ENCODE measurements around the gene BORCS5. TPM values are rescaled to one million over a fixed set of nuclear protein-coding genes. Genes with fewer than 3 reads are reported as not detected.

The BORCS5 gene
- total and polyA plus RNA-seq, 2 experiments from 2014 or later = 7.7 to 14.1 TPM

DNA sequence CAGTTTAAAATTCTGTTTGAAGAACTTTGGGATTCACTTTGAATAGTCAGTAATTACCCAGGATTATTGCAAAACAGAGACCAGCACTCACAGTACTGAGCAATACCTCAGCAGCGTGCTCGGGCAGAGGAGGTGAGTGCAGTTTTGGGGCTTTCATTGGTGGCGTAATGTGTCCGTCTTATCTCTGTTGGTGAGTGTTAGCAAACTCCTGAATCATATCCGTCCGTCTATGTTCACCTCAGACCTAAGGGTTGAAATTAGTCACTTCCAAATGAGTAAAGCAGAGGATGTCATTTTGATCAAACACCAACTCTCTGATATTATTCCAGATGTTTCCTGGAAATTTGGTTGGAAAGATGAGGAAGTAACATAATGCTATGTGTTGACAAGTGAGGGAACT, 82.8 kb downstream of the BORCS5 start:
- Histone ChIP-seq H3F3A (ENCODE audit: insufficient read depth) (peaks cover 18% of the 10 kb centered on the region; the same call in 1 of the 2 replicates), H3K27me3 (replicated peaks; ENCODE audit: insufficient read depth) (no peaks in the 10 kb centered on the region), H2AFZ (no peak overlapping the region), H4K20me1 (ENCODE audit: insufficient read depth) (no peaks in the 10 kb centered on the region), H3K79me2 (ENCODE audit: insufficient read depth) (no peaks in the 10 kb centered on the region), H3K4me2 (ENCODE audit: unreplicated experiment) (no peak overlapping the region), H3K9me3 (ENCODE audit: low read depth) (no peaks in the 10 kb centered on the region), H3K4me3 (no peak overlapping the region), H3K36me3 (ENCODE audit: low read depth) (0 out of 2 replicates have a peak, but pooled peaks cover 5% of the 10 kb centered on the region), H3K9ac (no peak overlapping the region), H3K4me1 (ENCODE audit: insufficient read depth) (peaks cover 13% of the 10 kb centered on the region), H3K27ac (no peak overlapping the region), H3K9me2 (ENCODE audit: insufficient read depth) (no peaks in the 10 kb centered on the region)
- TF ChIP-seq EZH2phosphoT487 (IDR thresholded peaks at IDR 0.05; ENCODE audit: insufficient read depth, low read depth) (no peak), EZH2 (IDR thresholded peaks at IDR 0.05; ENCODE audit: insufficient read depth, poor library complexity, severe bottlenecking) (no peak)
- 47 to 52% methylated on average over 6 of the region's 6 CpGs for WGBS, 2 experiments (ENCODE audit: low coverage in 1 of 2, low lambda C conversion rate in 2 of 2, missing lambda C conversion rate in 2 of 2)
- in situ Hi-C loops (cut with MboI) = no loop called here
- DNase-seq = peak; percentile 37

DNA sequence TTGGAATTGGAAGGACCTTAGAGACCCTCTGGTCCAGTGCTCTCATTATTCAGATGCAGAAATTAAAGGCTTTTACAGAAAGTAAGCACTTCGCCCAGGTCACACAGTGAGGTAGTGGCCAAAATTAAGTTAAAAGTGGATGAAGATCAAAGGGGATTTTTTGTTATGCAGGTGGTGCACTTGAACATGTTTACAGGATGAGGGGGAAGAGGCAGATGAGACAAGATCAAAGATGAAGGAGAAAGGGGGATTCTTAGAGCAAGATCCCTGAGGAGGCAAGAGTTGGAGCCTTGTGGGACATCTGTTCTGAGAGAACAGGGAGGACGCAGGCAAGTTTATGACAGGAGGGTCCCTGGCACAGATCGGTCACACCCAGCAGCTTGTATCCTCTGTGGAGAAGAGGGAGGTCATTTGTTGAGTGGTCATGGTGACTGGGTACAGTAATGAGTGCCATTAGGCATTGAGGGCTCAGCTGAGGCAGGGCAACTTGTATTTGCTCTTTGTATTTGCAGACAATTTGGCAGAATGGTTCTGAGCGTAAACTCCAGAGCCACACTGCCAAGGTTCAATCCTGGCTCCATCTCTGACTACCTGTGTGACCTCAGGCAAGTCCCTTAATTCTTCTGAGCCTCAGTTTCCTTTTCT, 84.0 kb downstream of the BORCS5 start:
- peaks cover 18% of the 10 kb centered on the region; the same call in 1 of the 2 replicates for H3F3A ChIP-seq (ENCODE audit: insufficient read depth)
- 83 to 87% methylated on average over 4 of the region's 4 CpGs for WGBS, 2 experiments (ENCODE audit: low coverage in 1 of 2, low lambda C conversion rate in 2 of 2, missing lambda C conversion rate in 2 of 2)
- no peak overlapping the region for H3K27ac ChIP-seq
- H3K9me3 ChIP-seq (ENCODE audit: low read depth) = no peaks in the 10 kb centered on the region
- no peaks in the 10 kb centered on the region for H4K20me1 ChIP-seq (ENCODE audit: insufficient read depth)
- in situ Hi-C loops (cut with MboI) = no loop called here
- no peak for DNase-seq
- no peaks in the 10 kb centered on the region for H3K27me3 ChIP-seq (replicated peaks; ENCODE audit: insufficient read depth)
- H3K9me2 ChIP-seq (ENCODE audit: insufficient read depth) = no peaks in the 10 kb centered on the region
- H2AFZ ChIP-seq = no peak overlapping the region
- H3K4me1 ChIP-seq (ENCODE audit: insufficient read depth) = peaks cover 13% of the 10 kb centered on the region
- H3K9ac ChIP-seq = no peak overlapping the region
- no peaks in the 10 kb centered on the region for H3K79me2 ChIP-seq (ENCODE audit: insufficient read depth)
- 0 out of 2 replicates have a peak, but pooled peaks cover 5% of the 10 kb centered on the region for H3K36me3 ChIP-seq (ENCODE audit: low read depth)
- H3K4me3 ChIP-seq = no peak overlapping the region
- no peak overlapping the region for H3K4me2 ChIP-seq (ENCODE audit: unreplicated experiment)
- TF ChIP-seq EZH2 (IDR thresholded peaks at IDR 0.05; ENCODE audit: insufficient read depth, poor library complexity, severe bottlenecking) (no peak), EZH2phosphoT487 (IDR thresholded peaks at IDR 0.05; ENCODE audit: insufficient read depth, low read depth) (no peak)

GRCh38 chr12:12441429-12441807, 84.5 kb downstream of the BORCS5 start:
- peaks cover 13% of the 10 kb centered on the region for H3K4me1 ChIP-seq (ENCODE audit: insufficient read depth)
- H4K20me1 ChIP-seq (ENCODE audit: insufficient read depth) = no peaks in the 10 kb centered on the region
- H3K9me3 ChIP-seq (ENCODE audit: low read depth) = no peaks in the 10 kb centered on the region
- no peak overlapping the region for H3K9ac ChIP-seq
- no peak overlapping the region for H3K4me2 ChIP-seq (ENCODE audit: unreplicated experiment)
- 93 to 100% methylated on average over 2 of the region's 2 CpGs for WGBS, 2 experiments (ENCODE audit: low coverage in 1 of 2, low lambda C conversion rate in 2 of 2, missing lambda C conversion rate in 2 of 2)
- peaks cover 18% of the 10 kb centered on the region; the same call in 1 of the 2 replicates for H3F3A ChIP-seq (ENCODE audit: insufficient read depth)
- no peak overlapping the region for H3K4me3 ChIP-seq
- H2AFZ ChIP-seq = no peak overlapping the region
- in situ Hi-C loops (cut with MboI) = no loop called here
- H3K9me2 ChIP-seq (ENCODE audit: insufficient read depth) = no peaks in the 10 kb centered on the region
- no peaks in the 10 kb centered on the region for H3K79me2 ChIP-seq (ENCODE audit: insufficient read depth)
- H3K27me3 ChIP-seq (replicated peaks; ENCODE audit: insufficient read depth) = no peaks in the 10 kb centered on the region
- TF ChIP-seq EZH2phosphoT487 (IDR thresholded peaks at IDR 0.05; ENCODE audit: insufficient read depth, low read depth) (no peak), EZH2 (IDR thresholded peaks at IDR 0.05; ENCODE audit: insufficient read depth, poor library complexity, severe bottlenecking) (no peak)
- no peak for DNase-seq
- no peak overlapping the region for H3K27ac ChIP-seq
- 0 out of 2 replicates have a peak, but pooled peaks cover 2% of the 10 kb centered on the region for H3K36me3 ChIP-seq (ENCODE audit: low read depth)

- in situ Hi-C loops (cut with MboI) = no loop called here
- Histone ChIP-seq H3K36me3 (ENCODE audit: low read depth) (no peaks in the 10 kb centered on the region), H3K9ac (no peak overlapping the region), H2AFZ (no peak overlapping the region), H3K4me2 (ENCODE audit: unreplicated experiment) (no peak overlapping the region), H3F3A (ENCODE audit: insufficient read depth) (peaks cover 18% of the 10 kb centered on the region; the same call in 1 of the 2 replicates), H3K9me3 (ENCODE audit: low read depth) (no peaks in the 10 kb centered on the region), H3K27ac (no peak overlapping the region), H3K27me3 (replicated peaks; ENCODE audit: insufficient read depth) (no peaks in the 10 kb centered on the region), H4K20me1 (ENCODE audit: insufficient read depth) (no peaks in the 10 kb centered on the region), H3K9me2 (ENCODE audit: insufficient read depth) (no peaks in the 10 kb centered on the region), H3K4me3 (no peak overlapping the region), H3K4me1 (ENCODE audit: insufficient read depth) (peaks cover 13% of the 10 kb centered on the region), H3K79me2 (ENCODE audit: insufficient read depth) (no peaks in the 10 kb centered on the region)
- WGBS, 2 experiments (ENCODE audit: low coverage in 1 of 2, low lambda C conversion rate in 2 of 2, missing lambda C conversion rate in 2 of 2) = 95 to 97% methylated on average over 4 of the region's 4 CpGs
- no peak for TF ChIP-seq EZH2 (IDR thresholded peaks at IDR 0.05; ENCODE audit: insufficient read depth, poor library complexity, severe bottlenecking)
- TF ChIP-seq EZH2phosphoT487 (IDR thresholded peaks at IDR 0.05; ENCODE audit: insufficient read depth, low read depth) = no peak
- DNase-seq = no peak
Observed at GRCh38 chr12:12441843-12442461, 85.1 kb downstream of the BORCS5 start.

All from GM23248 (cell line).